WTC11 (cell line): Measurements from ENCODE around the gene P2RY11.

Experiments
- CTCF ChIP-seq: fragments of 200-600 bp; IDR thresholded peaks from 2 replicates; pipeline ENCODE4 v1.8.0; 2022; ENCODE audit warnings: antibody characterized with exemption
- FOXP4 ChIP-seq: sonication (generic); formaldehyde crosslinking; IDR thresholded peaks from 2 replicates; pipeline ENCODE4 v1.8.0; 2022; ENCODE audit warnings: mild to moderate bottlenecking, missing genetic modification reagents
- GABPB1 ChIP-seq: sonication (generic); formaldehyde crosslinking; IDR thresholded peaks from 2 replicates; pipeline ENCODE4 v1.8.1; 2023; ENCODE audit warnings: mild to moderate bottlenecking, missing genetic modification reagents
- JUN ChIP-seq: sonication (generic); formaldehyde crosslinking; IDR thresholded peaks from 2 replicates; pipeline ENCODE4 v1.8.0; 2023; ENCODE audit warnings: mild to moderate bottlenecking, missing genetic modification reagents
- MAX ChIP-seq: sonication (generic); formaldehyde crosslinking; IDR thresholded peaks from 2 replicates; pipeline ENCODE4 v1.8.0; 2022; ENCODE audit warnings: mild to moderate bottlenecking, missing genetic modification reagents
- MYBL2 ChIP-seq: sonication (generic); formaldehyde crosslinking; IDR thresholded peaks from 2 replicates; pipeline ENCODE4 v1.8.1; 2023; ENCODE audit warnings: mild to moderate bottlenecking, moderate library complexity, missing genetic modification reagents
- USF2 ChIP-seq: sonication (generic); formaldehyde crosslinking; IDR thresholded peaks from 2 replicates; pipeline ENCODE4 v1.8.1; 2023; ENCODE audit warnings: mild to moderate bottlenecking, missing genetic modification reagents, moderate library complexity
- ZNF532 ChIP-seq: fragments of 250-450 bp; sonication (Bioruptor Pico); IDR thresholded peaks from 2 replicates; pipeline ENCODE4 v1.9.0; 2021; ENCODE audit warnings: mild to moderate bottlenecking, borderline replicate concordance

- TF ChIP-seq JUN = no peak
- no peak for TF ChIP-seq USF2 (CRISPR knock-in tag)
- no peak for TF ChIP-seq MYBL2 (CRISPR knock-in tag)
- no peak for TF ChIP-seq CTCF
- no peak for TF ChIP-seq GABPB1
- no peak for TF ChIP-seq MAX (CRISPR knock-in tag)
- no peak for TF ChIP-seq FOXP4 (CRISPR knock-in tag)
- no peak for TF ChIP-seq ZNF532 (CRISPR knock-in tag)
These were observed 22.1 kb downstream of the P2RY11 start for GRCh38 chr19:10133596-10133995.
